Adrenal gland (tissue), 5 donors: ENCODE measurements around the gene ADPRHL1.

Experiments used
- CTCF ChIP-seq, 6 experiments: fragments of 450-650 bp in 4 of 6; fragments of 200-600 bp in 2 of 6; sonication (generic) in 1 of 6; IDR thresholded peaks; 1 replicate in 5 of 6; 2 replicates in 1 of 6; pipeline versions ENCODE4 v1.5.1 to v1.8.0; 2016 to 2021; ENCODE audit warnings: antibody characterized with exemption in 6 of 6, mild to moderate bottlenecking in 2 of 6, moderate library complexity in 1 of 6
- POLR2A ChIP-seq, 2 donors: fragments of 450-650 bp; IDR thresholded peaks; one replicate each; pipeline ENCODE4 v1.6.1; 2017; ENCODE audit warnings: antibody characterized with exemption in 2 of 2, mild to moderate bottlenecking in 2 of 2, moderate library complexity in 1 of 2
- donor health status: DM: no; HTN: no; CAD: no.

GRCh38 chr13:113472355-113473025, 19.2 kb upstream of the ADPRHL1 start:
- TF ChIP-seq POLR2A (IDR thresholded peaks at IDR 0.05), result peak in 1 of 2 donors; percentile 12
- peak in 1 of 6 experiments; percentile 29 for TF ChIP-seq CTCF (IDR thresholded peaks at IDR 0.05)
